Caco-2 (cell line): Measurements from ENCODE around the gene OR4D9. TPM values are rescaled to one million over a fixed set of nuclear protein-coding genes. Genes with fewer than 3 reads are reported as not detected.

Experiments
- BruUV-seq: library from RNA; stranded (reverse); fragments of 400-500 nt; replicated peaks from 2 replicates; lab custom pipeline; 2021; lab: Mats Ljungman, UMichigan
- CTCF ChIA-PET: fragments of 300-600 bp; sonication (Branson Sonifier 250); formaldehyde crosslinking; loops from one replicate; lab custom pipeline; 2022; ENCODE audit warnings: antibody characterized with exemption; lab: Charles Lee
- POLR2A ChIA-PET: fragments of 300-600 bp; sonication (Branson Sonifier 250); formaldehyde crosslinking; loops from one replicate; lab custom pipeline; 2022; ENCODE audit warnings: antibody characterized with exemption; lab: Charles Lee
- DNase-seq, 2 experiments: peaks; one replicate each; pipeline versions ENCODE4 v3.0.0 to v3.0.0-alpha.2; 2020 to 2022
- H3K27me3 ChIP-seq: replicated peaks from 2 replicates; pipeline ENCODE4 v1.6.0; 2011; ENCODE audit warnings: low read length; ENCODE audit not compliant: control insufficient read depth, insufficient read depth
- H3K36me3 ChIP-seq: 2 replicates; pipeline ENCODE4 v1.5.1; 2011; ENCODE audit warnings: low read length; ENCODE audit not compliant: control insufficient read depth, insufficient read depth
- H3K4me1 ChIP-seq: fragments of 250-450 bp; sonication (Bioruptor Pico); 2 replicates; pipeline ENCODE4 v1.5.1; 2020; ENCODE audit warnings: mild to moderate bottlenecking
- H3K4me3 ChIP-seq: 2 replicates; pipeline ENCODE4 v1.5.1; 2011; ENCODE audit warnings: low read depth, mild to moderate bottlenecking, control low read depth, low read length
- H3K9me3 ChIP-seq: fragments of 250-450 bp; sonication (Bioruptor Pico); 2 replicates; pipeline ENCODE4 v1.5.1; 2020; ENCODE audit warnings: mild to moderate bottlenecking, moderate library complexity
- H3K27ac Mint-ChIP-seq: one replicate; pipeline ENCODE4 v1.8.0; 2022; ENCODE audit warnings: mixed read lengths; ENCODE audit not compliant: unreplicated experiment
- H3K27me3 Mint-ChIP-seq: one replicate; pipeline ENCODE4 v1.8.0; 2022; ENCODE audit warnings: mixed read lengths; ENCODE audit not compliant: insufficient read depth, unreplicated experiment
- H3K36me3 Mint-ChIP-seq: one replicate; pipeline ENCODE4 v1.8.0; 2022; ENCODE audit warnings: mild to moderate bottlenecking, mixed read lengths; ENCODE audit not compliant: insufficient read depth, unreplicated experiment
- H3K4me1 Mint-ChIP-seq: one replicate; pipeline ENCODE4 v1.8.0; 2022; ENCODE audit warnings: low read depth, mixed read lengths; ENCODE audit not compliant: unreplicated experiment
- H3K4me3 Mint-ChIP-seq: one replicate; pipeline ENCODE4 v1.8.0; 2022; ENCODE audit warnings: mild to moderate bottlenecking, moderate library complexity, mixed read lengths; ENCODE audit not compliant: unreplicated experiment
- H3K9me3 Mint-ChIP-seq: one replicate; pipeline ENCODE4 v1.8.0; 2022; ENCODE audit warnings: mixed read lengths; ENCODE audit not compliant: unreplicated experiment
- CTCF ChIP-seq, 2 experiments: fragments of 200-600 bp in 1 of 2; IDR thresholded peaks; 1 replicate in 1 of 2; 2 replicates in 1 of 2; pipeline versions ENCODE4 v1.5.1 to v1.8.0; 2011 to 2022; ENCODE audit warnings: antibody characterized with exemption in 1 of 2, control low read depth in 1 of 2, inconsistent platforms in 1 of 2, low read depth in 1 of 2, low read length in 1 of 2, mild to moderate bottlenecking in 1 of 2, moderate library complexity in 1 of 2; ENCODE audit not compliant: insufficient read depth in 1 of 2, severe bottlenecking in 1 of 2, unreplicated experiment in 1 of 2
- intact Hi-C: fragments of 100-400 bp; cut with micrococcal nuclease; formaldehyde crosslinking; loops from one replicate; pipeline ENCODE4 v1.10.0; 2022; ENCODE audit not compliant: unreplicated experiment
- total RNA-seq: library from RNA; stranded (reverse); gene quantifications from 2 replicates; pipeline ENCODE4 v1.2.3, GENCODE V29; 2022

The OR4D9 gene
- total RNA-seq, 1 experiment from 2014 or later = not detected

GRCh38 chr11:59475176-59475575 is 36.2 kb upstream of the OR4D9 start:
- ChIA-PET POLR2A (no interaction called here), CTCF (no interaction called here)
- Mint-ChIP-seq H3K36me3 (no peaks in the 10 kb centered on the region), H3K27me3 (peaks cover 29% of the 10 kb centered on the region), H3K4me3 (no peak overlapping the region), H3K9me3 (no peaks in the 10 kb centered on the region), H3K27ac (no peak overlapping the region), H3K4me1 (no peaks in the 10 kb centered on the region)
- DNase-seq = no peak
- BruUV-seq = no TSS peak
- intact Hi-C loops = no loop called here
- Histone ChIP-seq H3K4me1 (no peaks in the 10 kb centered on the region), H3K9me3 (no peaks in the 10 kb centered on the region), H3K27me3 (no peaks in the 10 kb centered on the region), H3K36me3 (no peaks in the 10 kb centered on the region), H3K4me3 (no peak overlapping the region)
- no peak for TF ChIP-seq CTCF (IDR thresholded peaks at IDR 0.05; ENCODE audit: insufficient read depth in 1 of 2, low read depth in 1 of 2, low read length in 1 of 2, severe bottlenecking in 1 of 2, unreplicated experiment in 1 of 2)

GRCh38 chr11:59479906-59480305 is 31.4 kb upstream of the OR4D9 start:
- intact Hi-C loops = no loop called here

GRCh38 chr11:59480359-59480758 is 31.0 kb upstream of the OR4D9 start:
- Mint-ChIP-seq H3K36me3 (no peaks in the 10 kb centered on the region), H3K27me3 (peaks cover 24% of the 10 kb centered on the region), H3K27ac (no peak overlapping the region), H3K9me3 (no peaks in the 10 kb centered on the region), H3K4me1 (no peaks in the 10 kb centered on the region), H3K4me3 (no peak overlapping the region)
- H3K4me3 ChIP-seq = no peak overlapping the region
- ChIA-PET POLR2A (no interaction called here), CTCF (no interaction called here)
- H3K27me3 ChIP-seq = no peaks in the 10 kb centered on the region
- no peaks in the 10 kb centered on the region for H3K4me1 ChIP-seq
- H3K9me3 ChIP-seq = no peaks in the 10 kb centered on the region
- TF ChIP-seq CTCF (IDR thresholded peaks at IDR 0.05; ENCODE audit: insufficient read depth in 1 of 2, low read depth in 1 of 2, low read length in 1 of 2, severe bottlenecking in 1 of 2, unreplicated experiment in 1 of 2) = no peak
- no peak for DNase-seq
- H3K36me3 ChIP-seq = no peaks in the 10 kb centered on the region
- intact Hi-C loops = no loop called here
- BruUV-seq = no TSS peak

More at GRCh38 chr11:59479906-59480305, 31.4 kb upstream of the OR4D9 start:
- Mint-ChIP-seq H3K4me3 (no peak overlapping the region), H3K9me3 (no peaks in the 10 kb centered on the region), H3K4me1 (no peaks in the 10 kb centered on the region), H3K36me3 (no peaks in the 10 kb centered on the region), H3K27ac (no peak overlapping the region), H3K27me3 (peaks cover 26% of the 10 kb centered on the region)
- no peaks in the 10 kb centered on the region for H3K4me1 ChIP-seq
- no peaks in the 10 kb centered on the region for H3K9me3 ChIP-seq
- DNase-seq = no peak
- ChIA-PET CTCF (no interaction called here), POLR2A (no interaction called here)
- no peak for TF ChIP-seq CTCF (IDR thresholded peaks at IDR 0.05; ENCODE audit: insufficient read depth in 1 of 2, low read depth in 1 of 2, low read length in 1 of 2, severe bottlenecking in 1 of 2, unreplicated experiment in 1 of 2)
- no peak overlapping the region for H3K4me3 ChIP-seq
- no peaks in the 10 kb centered on the region for H3K36me3 ChIP-seq
- no TSS peak for BruUV-seq
- no peaks in the 10 kb centered on the region for H3K27me3 ChIP-seq
